Activated CD8-positive, alpha-beta memory T cell treated with anti-CD3 and anti-CD28 coated beads for 24 hours (primary cell): ENCODE measurements around the gene AUTS2.

Experiments
- DNase-seq: peaks from one replicate; pipeline ENCODE4 v3.0.0-alpha.2; 2020

Gene AUTS2

GRCh38 chr7:70552141-70552540 lies 953.9 kb downstream of the AUTS2 start:
- DNase-seq: no peak

- no peak for DNase-seq
These were observed 955.1 kb downstream of the AUTS2 start for GRCh38 chr7:70553364-70553763.

GRCh38 chr7:70554646-70555045 lies 956.4 kb downstream of the AUTS2 start:
- no peak for DNase-seq

- no peak for DNase-seq
These were observed 958.5 kb downstream of the AUTS2 start for GRCh38 chr7:70556761-70557160.

GRCh38 chr7:70557338-70557737 lies 959.1 kb downstream of the AUTS2 start:
- DNase-seq: no peak

- DNase-seq: no peak
These were observed 961.5 kb downstream of the AUTS2 start for GRCh38 chr7:70559815-70560214.

GRCh38 chr7:70563960-70564359 lies 965.7 kb downstream of the AUTS2 start:
- no peak for DNase-seq

- no peak for DNase-seq
These were observed 967.6 kb downstream of the AUTS2 start for GRCh38 chr7:70565721-70566370.

- DNase-seq: no peak
These were observed 968.4 kb downstream of the AUTS2 start for GRCh38 chr7:70566671-70567070.

- no peak for DNase-seq
These were observed 970.5 kb downstream of the AUTS2 start for GRCh38 chr7:70568674-70569334.

- DNase-seq: no peak
These were observed 971.1 kb downstream of the AUTS2 start for GRCh38 chr7:70569335-70569819.

- no peak for DNase-seq
These were observed 971.8 kb downstream of the AUTS2 start for GRCh38 chr7:70570029-70570428.

- no peak for DNase-seq
These were observed 972.7 kb downstream of the AUTS2 start for GRCh38 chr7:70570961-70571360.

GRCh38 chr7:70571403-70571934 lies 973.2 kb downstream of the AUTS2 start:
- DNase-seq: no peak

GRCh38 chr7:70571961-70572360 lies 973.7 kb downstream of the AUTS2 start:
- DNase-seq: no peak

- DNase-seq: no peak
These were observed 974.3 kb downstream of the AUTS2 start for GRCh38 chr7:70572571-70572970.

- no peak for DNase-seq
These were observed 974.9 kb downstream of the AUTS2 start for GRCh38 chr7:70573071-70573661.

- no peak for DNase-seq
These were observed 975.4 kb downstream of the AUTS2 start for GRCh38 chr7:70573696-70574095.

- DNase-seq: no peak
These were observed 976.1 kb downstream of the AUTS2 start for GRCh38 chr7:70574314-70574834.

GRCh38 chr7:70574970-70575799 lies 976.9 kb downstream of the AUTS2 start:
- no peak for DNase-seq

- DNase-seq: no peak
These were observed 978.8 kb downstream of the AUTS2 start for GRCh38 chr7:70577078-70577477.

GRCh38 chr7:70578131-70578530 lies 979.9 kb downstream of the AUTS2 start:
- no peak for DNase-seq
